Measurements from ENCODE around the gene FCN2.

The FCN2 gene

GRCh38 chr9:134913041-134913712, 32.6 kb downstream of the FCN2 start:
- DNase-seq, result no peak

GRCh38 chr9:134913713-134914500, 33.3 kb downstream of the FCN2 start:
- no peak for DNase-seq

DNA sequence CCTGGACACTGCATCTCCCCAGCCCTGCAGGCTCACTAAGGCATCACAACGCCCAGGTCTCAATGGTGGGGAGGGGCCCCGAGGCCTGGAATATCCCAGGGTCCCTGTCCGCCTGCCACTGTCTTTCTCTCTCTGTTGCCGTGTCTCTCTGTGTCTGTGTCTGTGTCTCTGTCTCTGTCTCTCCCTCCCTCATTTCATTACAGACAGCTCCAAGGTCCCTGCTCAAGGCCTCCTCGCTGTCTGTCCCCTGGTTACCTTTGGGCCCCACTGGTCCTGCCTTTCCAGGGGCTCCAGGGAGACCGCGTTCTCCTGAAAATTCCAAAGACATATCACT, 33.9 kb downstream of the FCN2 start:
- no peak for DNase-seq

- DNase-seq, result no peak
Observed at GRCh38 chr9:134915046-134915985, 34.7 kb downstream of the FCN2 start.

DNA sequence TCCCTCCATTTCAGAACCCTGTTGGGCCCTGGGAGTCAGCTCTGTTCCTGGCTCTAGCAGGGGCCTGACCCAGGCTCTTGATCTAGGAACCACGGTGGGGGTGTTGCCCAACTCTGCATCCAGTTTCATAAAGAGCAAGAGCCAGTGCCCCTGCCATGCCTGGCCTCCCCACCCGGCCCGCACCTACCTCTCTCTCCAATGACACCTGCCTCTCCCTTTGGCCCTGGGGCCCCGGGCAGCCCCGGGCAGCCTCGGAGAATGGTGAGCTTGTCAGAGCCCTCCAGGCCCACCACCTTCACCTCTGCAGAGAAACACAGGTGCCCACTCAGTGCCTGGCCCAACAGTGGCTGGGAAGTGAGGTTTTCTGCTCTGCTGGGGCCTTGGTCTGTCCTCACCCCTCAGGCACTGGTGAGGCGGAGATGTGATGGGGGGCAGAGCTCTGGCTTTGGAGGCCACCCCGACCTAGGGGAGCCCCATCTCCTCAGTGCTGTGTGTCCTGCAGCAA, 35.6 kb downstream of the FCN2 start:
- no peak for DNase-seq

GRCh38 chr9:134917431-134918373, 37.1 kb downstream of the FCN2 start, which contains the start of gene FCN1:
Gene FCN1, minus strand, starts transcription at chr9:134917912. Its CDS starts 41 bp downstream, at chr9:134917871.
- no peak for DNase-seq

DNA sequence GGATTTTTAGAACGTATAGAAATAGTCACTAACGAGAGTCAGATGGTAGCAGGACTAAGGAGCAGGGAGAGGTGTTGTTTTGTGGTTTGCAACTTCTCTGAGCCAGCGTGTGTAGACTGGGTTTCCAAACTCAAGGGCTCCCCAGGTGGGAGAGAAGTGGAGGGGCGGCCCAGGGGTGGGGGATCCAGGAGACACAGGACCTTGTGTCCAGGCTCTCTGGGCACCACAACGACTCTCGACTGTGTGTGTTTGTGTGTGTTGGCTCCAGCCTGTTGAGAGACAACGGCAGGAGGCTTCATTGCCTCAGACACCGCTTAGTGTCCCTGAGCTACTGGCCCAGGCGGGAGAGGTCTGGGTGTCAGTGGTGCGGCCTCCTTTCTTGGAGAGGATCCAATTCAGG, 38.0 kb downstream of the FCN2 start:
- DNase-seq, result no peak

GRCh38 chr9:134919303-134919702, 38.7 kb downstream of the FCN2 start:
- DNase-seq, result no peak

DNA sequence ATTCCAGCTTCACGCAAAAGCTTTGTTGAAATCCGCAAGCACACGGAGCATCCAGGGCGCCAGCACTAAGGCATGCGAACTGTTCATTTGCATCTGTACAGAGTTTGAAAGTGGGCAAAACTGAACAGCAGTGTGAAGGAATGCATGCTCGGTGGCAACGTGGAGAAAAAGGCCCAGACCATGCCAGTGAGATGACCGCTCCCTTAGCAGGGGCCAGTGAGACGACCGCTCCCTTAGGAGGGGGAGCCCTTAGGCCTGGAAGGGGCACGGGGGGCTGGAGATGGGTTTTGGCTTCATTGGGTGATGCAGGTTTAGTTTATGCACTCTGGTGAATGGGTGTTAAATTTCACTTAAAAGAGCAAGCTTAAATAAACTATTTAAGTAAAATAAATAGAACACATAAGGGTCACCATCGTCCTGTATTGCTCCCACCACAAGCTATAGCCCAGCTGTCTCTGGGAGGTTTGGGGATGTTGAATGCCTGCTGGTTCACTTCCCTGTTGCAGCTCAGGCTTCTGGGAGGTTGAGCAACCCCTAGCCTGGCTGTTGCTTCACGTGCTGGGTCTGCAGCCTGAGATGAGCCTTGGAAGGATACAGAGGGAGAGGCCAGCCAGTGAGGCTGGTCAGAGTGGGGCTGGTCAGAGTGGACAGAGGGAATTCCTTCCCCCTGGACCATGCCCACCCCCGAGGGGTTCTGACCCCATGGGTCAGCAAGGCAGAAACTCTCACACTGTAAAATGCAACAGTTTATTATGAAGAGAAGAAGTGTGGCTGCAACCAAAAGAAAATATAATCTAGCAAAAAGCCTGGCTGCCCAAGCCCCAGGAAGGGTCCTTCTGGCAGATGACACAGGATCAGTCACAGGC, 41.7 kb downstream of the FCN2 start:
- DNase-seq, result no peak

DNA sequence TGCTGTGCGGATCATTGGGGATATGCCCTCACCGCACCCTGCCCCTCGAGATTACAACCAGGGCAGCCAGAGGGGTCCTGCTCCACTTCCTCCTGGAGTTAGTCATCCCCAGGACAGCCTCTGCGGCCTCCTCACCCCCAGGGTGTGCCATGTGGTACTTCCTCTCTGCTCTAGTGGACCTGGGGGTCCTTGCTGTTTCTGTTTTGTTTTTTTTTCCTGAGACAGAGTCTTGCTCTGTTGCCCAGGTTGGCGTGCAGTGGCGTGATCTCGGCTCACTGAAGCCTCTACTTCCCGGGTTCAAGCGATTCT, 42.3 kb downstream of the FCN2 start:
- no peak for DNase-seq

DNA sequence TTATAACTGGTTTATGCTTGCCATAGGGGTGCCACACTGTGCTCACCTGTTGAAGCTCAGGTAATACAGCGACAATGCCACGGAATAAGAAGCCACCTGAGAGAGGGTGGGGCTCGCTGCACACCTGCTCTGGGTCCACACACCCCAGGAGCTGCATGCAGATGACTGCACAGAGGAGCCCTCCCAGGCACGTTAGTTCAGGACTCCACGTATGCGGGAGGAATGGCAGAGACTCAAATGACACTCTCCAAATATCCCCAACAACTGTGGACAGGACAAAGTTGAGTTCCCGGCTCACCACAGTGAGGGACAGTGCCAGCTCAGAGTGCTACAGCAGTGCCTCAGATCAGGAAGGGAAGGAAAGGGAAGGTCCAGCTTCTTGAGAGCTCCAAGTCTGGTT, 42.9 kb downstream of the FCN2 start:
- DNase-seq, result no peak

DNA sequence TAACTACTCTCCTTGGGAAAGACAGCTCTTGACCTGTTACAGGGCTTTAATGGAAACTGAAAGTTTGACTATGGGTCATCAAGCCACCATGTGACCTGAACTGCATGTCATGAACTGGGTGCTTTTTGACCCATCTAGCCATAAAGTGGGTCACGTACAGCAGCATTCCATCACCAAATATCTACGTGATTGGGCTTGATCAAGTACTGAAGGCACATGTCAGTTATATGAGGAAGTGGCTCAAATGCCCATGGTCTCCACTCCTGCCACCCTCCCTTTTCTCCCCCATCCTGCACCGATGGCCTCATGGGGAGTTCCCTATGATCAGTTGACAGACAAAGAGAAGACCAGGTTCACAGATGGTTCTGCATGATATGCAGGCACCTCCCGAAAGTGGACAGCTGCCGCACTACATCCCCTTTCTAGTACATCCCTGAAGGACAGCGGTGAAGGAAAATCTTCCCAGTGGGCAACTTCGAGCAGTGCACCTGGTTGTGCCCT, 44.5 kb downstream of the FCN2 start:
- DNase-seq, result no peak

DNA sequence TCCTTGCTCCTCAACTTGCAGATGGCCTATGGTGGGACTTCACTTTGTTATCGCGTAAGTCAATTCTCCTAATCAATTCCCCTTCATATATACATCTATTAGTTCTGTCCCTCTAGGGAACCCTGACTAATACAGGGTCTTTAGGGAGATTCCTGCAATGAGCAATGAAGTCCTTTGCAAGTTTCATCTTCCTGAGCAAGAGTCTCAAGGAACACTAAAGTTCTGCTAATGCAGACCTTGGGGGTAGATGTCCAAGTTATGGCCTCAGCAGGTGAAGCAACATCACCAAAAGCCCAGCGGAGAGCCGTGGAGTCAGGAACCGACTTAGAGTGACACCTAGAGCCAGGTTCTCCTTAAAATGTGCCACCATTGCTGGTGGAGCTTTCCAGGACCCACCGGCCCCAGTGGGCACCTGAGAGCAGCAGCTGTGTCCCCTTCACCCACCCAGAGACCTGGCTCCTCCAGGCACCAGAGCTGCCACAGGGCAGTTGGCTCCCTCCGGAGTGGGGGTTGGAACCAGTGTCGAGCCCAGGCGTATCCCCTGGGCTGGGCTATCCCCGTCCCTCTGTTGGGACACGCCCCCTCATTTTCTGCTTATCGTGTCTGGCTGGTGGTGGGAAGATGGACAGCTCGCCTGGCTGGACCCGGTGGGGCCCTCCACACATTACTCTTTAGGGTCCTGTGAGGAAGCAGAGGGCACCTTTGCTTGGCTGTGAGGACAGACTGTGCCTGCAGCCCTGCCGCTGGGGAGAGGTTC, 48.0 kb downstream of the FCN2 start:
- DNase-seq, result no peak

GRCh38 chr9:134929193-134930158, 48.9 kb downstream of the FCN2 start:
- no peak for DNase-seq

GRCh38 chr9:134930398-134930797, 49.8 kb downstream of the FCN2 start:
- no peak for DNase-seq

GRCh38 chr9:134932171-134932570, 51.6 kb downstream of the FCN2 start:
- DNase-seq, result no peak

- DNase-seq, result no peak
Observed at GRCh38 chr9:134932606-134933005, 52.0 kb downstream of the FCN2 start.

DNA sequence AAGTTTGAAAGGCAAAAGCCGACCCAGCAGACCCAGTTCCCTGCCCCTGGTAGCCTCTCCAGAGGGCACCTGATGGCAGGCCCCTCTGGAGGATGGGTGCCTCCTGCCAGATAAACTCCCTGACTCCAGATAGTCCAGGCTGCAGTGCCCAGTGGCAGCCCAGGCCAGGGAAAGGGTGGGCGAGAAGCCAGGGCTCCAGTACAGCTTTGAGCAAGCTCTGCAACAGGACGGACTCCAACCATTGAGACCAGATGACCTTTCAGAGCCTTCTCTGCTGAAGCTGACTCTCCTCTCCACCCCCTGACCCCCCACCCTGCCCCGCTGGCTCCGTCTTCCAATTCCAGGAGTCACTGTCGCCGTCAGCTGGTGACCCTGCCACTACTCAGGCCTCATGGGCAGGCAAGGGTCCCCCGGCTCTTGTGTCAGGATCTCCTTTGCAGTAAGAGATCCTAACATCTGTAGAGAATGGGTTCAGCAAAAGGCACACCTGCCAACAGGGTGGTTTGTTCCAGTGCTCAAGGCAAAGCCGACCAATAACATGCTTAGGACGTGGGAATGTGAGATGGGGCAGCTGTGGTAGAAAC, 52.6 kb downstream of the FCN2 start:
- no peak for DNase-seq

Data from T1000 (cell line).